H1 (cell line): ENCODE results near the gene TCTN3. TPM values are rescaled to one million over a fixed set of nuclear protein-coding genes. Genes with fewer than 3 reads are reported as not detected.

ENCODE experiments used
- CEBPB ChIP-seq: IDR thresholded peaks from 2 replicates; pipeline ENCODE4 v1.6.1; 2012; ENCODE audit warnings: low read depth, low read length
- CHD1 ChIP-seq: IDR thresholded peaks from 2 replicates; pipeline ENCODE4 v1.6.1; 2012; ENCODE audit warnings: low read depth, low read length, improper control_type of control experiment
- CHD7 ChIP-seq: fragments of 300-600 bp; sonication (generic); IDR thresholded peaks from 2 replicates; pipeline ENCODE4 v1.7.1; 2012; ENCODE audit warnings: low read length, moderate library complexity, mild to moderate bottlenecking, inconsistent platforms; ENCODE audit not compliant: insufficient replicate concordance
- CREB1 ChIP-seq: IDR thresholded peaks from 2 replicates; pipeline ENCODE4 v1.6.1; 2012; ENCODE audit warnings: inconsistent platforms
- TAF7 ChIP-seq: optimal IDR thresholded peaks from 2 replicates; pipeline ENCODE3; 2011; ENCODE audit warnings: low read depth, mild to moderate bottlenecking, inconsistent platforms, low read length, moderate library complexity, borderline replicate concordance
- ZNF274 ChIP-seq: IDR thresholded peaks from 2 replicates; pipeline ENCODE4 v1.7.0; 2012; ENCODE audit warnings: low read length, borderline replicate concordance; ENCODE audit errors: extremely low read depth
- polyA plus RNA-seq, 7 experiments: library from polyadenylated mRNA; depleted of rRNA in 3 of 7; stranded (reverse) in 5 of 7; unstranded in 2 of 7; fragments of >200 nt in 5 of 7; fragments of 200-250 nt in 2 of 7; gene quantifications; 1 replicate in 5 of 7; 2 replicates in 1 of 7; 4 replicates in 1 of 7; pipeline versions ENCODE4 v1.2.1 to v1.2.3, GENCODE V29; 2011 to 2013; ENCODE audit warnings: missing spikeins in 2 of 7, mixed read lengths in 2 of 7
- total RNA-seq: library from RNA; stranded (reverse); fragmentation: NEBNext Ultra II Directional; extraction: Animal tissue kit (Norgen Biotek cat#: 25700); gene quantifications from 2 replicates; pipeline ENCODE4 v1.2.1, GENCODE V29; 2021

Gene TCTN3
- total and polyA plus RNA-seq, 2 of the 8 experiments (the other 6 are each of a cell fraction or from before 2014, with no cell fraction given) = 34.7 to 39.8 TPM

DNA sequence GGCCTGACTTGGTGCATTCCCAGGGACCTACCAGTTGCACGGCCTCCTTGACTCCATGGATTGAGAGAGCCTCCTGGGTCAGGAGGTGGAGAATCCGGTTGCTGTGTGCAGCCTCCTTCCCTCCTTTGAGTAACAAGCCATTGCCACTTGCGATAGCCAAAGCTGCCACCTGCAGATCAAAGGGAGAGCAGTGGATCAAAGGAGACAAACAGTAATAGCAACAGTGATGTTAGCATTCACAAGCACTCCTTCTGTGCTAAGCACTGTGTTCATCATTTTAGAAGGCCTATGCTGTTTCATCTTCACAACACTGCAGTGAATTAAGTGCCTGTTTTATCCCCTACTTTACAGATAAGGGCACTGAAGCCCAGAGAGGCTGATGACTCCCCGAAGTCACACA, 77.3 kb downstream of the TCTN3 start (continued):
- no peak for TF ChIP-seq CHD7
- no peak for TF ChIP-seq CHD1
- no peak for TF ChIP-seq CEBPB
- TF ChIP-seq TAF7 = no peak
- TF ChIP-seq ZNF274 = no peak
- TF ChIP-seq CREB1 = no peak
